H1 (cell line): ENCODE data around the gene NRXN3. TPM values are rescaled to one million over a fixed set of nuclear protein-coding genes. Genes with fewer than 3 reads are reported as not detected.

ENCODE experiments used
- CTCF ChIA-PET: fragments of 300-600 bp; sonication (Branson Sonifier 250); formaldehyde crosslinking; loops from one replicate; lab custom pipeline; 2021; ENCODE audit not compliant: partially characterized antibody; lab: Charles Lee
- POLR2A ChIA-PET: fragments of 300-600 bp; sonication (Branson Sonifier 250); formaldehyde crosslinking; loops from one replicate; lab custom pipeline; 2021; ENCODE audit warnings: inconsistent platforms; ENCODE audit not compliant: partially characterized antibody; lab: Charles Lee
- DNase-seq, 2 experiments: peaks; one replicate each; pipeline versions ENCODE4 v3.0.0 to v3.0.0-alpha.2; 2010 to 2022; ENCODE audit warnings: low spot score in 2 of 2, low read depth in 1 of 2, mixed read lengths in 1 of 2
- FAIRE-seq: peaks from 2 replicates; lab custom pipeline; 2011; peaks lifted over from hg19 to GRCh38; lab: Jason Lieb, UNC
- H2AFZ ChIP-seq: 2 replicates; pipeline ENCODE4 v1.8.1; 2012; ENCODE audit warnings: low read length, inconsistent platforms
- H2AK5ac ChIP-seq: 2 replicates; pipeline ENCODE4 v1.6.1; 2013; ENCODE audit warnings: low read depth, low read length
- H2BK120ac ChIP-seq: replicated peaks from 2 replicates; pipeline ENCODE3; 2013; ENCODE audit warnings: low read depth, low read length, inconsistent platforms
- H2BK12ac ChIP-seq: 2 replicates; pipeline ENCODE4 v1.6.1; 2013; ENCODE audit warnings: low read depth, low read length
- H2BK15ac ChIP-seq: 2 replicates; pipeline ENCODE4 v1.6.1; 2013; ENCODE audit warnings: low read length
- H2BK20ac ChIP-seq: 2 replicates; pipeline ENCODE4 v1.6.1; 2013; ENCODE audit warnings: low read length
- H2BK5ac ChIP-seq: 2 replicates; pipeline ENCODE4 v1.6.1; 2013; ENCODE audit warnings: low read depth, low read length
- H3K14ac ChIP-seq: 2 replicates; pipeline ENCODE4 v1.6.1; 2013; ENCODE audit warnings: inconsistent platforms; ENCODE audit not compliant: insufficient read length
- H3K18ac ChIP-seq: 2 replicates; pipeline ENCODE4 v1.6.1; 2013; ENCODE audit warnings: low read length; ENCODE audit errors: extremely low read depth
- H3K23ac ChIP-seq: 2 replicates; pipeline ENCODE4 v1.6.1; 2013; ENCODE audit warnings: inconsistent platforms; ENCODE audit not compliant: insufficient read length
- H3K23me2 ChIP-seq: 2 replicates; pipeline ENCODE4 v1.6.1; 2013; ENCODE audit warnings: low read depth, low read length
- H3K27ac ChIP-seq: 2 replicates; pipeline ENCODE4 v1.6.1; 2011; ENCODE audit warnings: low read depth, low read length, inconsistent platforms
- H3K27me3 ChIP-seq, 4 experiments: replicated peaks in 1 of 4; 1 replicate in 1 of 4; 2 replicates in 3 of 4; pipeline versions ENCODE4 v1.6.1 to v1.8.1; 2011 to 2013; ENCODE audit warnings: low read length in 3 of 4, mild to moderate bottlenecking in 3 of 4, inconsistent platforms in 2 of 4, mixed read lengths in 2 of 4, moderate library complexity in 1 of 4; ENCODE audit not compliant: control insufficient read depth in 3 of 4, insufficient read depth in 3 of 4; ENCODE audit errors: extremely low read depth in 1 of 4
- H3K36me3 ChIP-seq, 4 experiments: 2 replicates each; pipeline versions ENCODE4 v1.6.1 to v1.8.1; 2011 to 2013; ENCODE audit warnings: mild to moderate bottlenecking in 4 of 4, low read length in 3 of 4, moderate library complexity in 2 of 4, control low read depth in 1 of 4, inconsistent platforms in 1 of 4; ENCODE audit not compliant: insufficient read depth in 4 of 4, control insufficient read depth in 2 of 4
- H3K4ac ChIP-seq: replicated peaks from 2 replicates; pipeline ENCODE3; 2013; ENCODE audit warnings: low read length, low read depth, mixed read lengths, inconsistent platforms; ENCODE audit not compliant: insufficient read length
- H3K4me1 ChIP-seq, 4 experiments: replicated peaks in 1 of 4; 1 replicate in 1 of 4; 2 replicates in 3 of 4; pipeline versions ENCODE4 v1.6.1 to v1.8.1; 2011 to 2013; ENCODE audit warnings: low read length in 3 of 4, inconsistent platforms in 2 of 4, mixed read lengths in 1 of 4; ENCODE audit not compliant: insufficient read depth in 4 of 4, control insufficient read depth in 3 of 4
- H3K4me2 ChIP-seq, 2 experiments: 2 replicates each; pipeline versions ENCODE4 v1.6.1 to v1.8.1; 2011 to 2013; ENCODE audit warnings: low read depth in 2 of 2, low read length in 2 of 2, control low read depth in 1 of 2, inconsistent platforms in 1 of 2, mild to moderate bottlenecking in 1 of 2; ENCODE audit not compliant: insufficient read depth in 1 of 2
- H3K4me3 ChIP-seq, 4 experiments: fragments of 200-600, 300-600 bp in 1 of 4; sonication (generic), shearing (Covaris generic), sonication (Bioruptor Twin) in 1 of 4; 2 replicates each; pipeline versions ENCODE4 v1.5.1 to v1.8.1; 2011 to 2016; ENCODE audit warnings: low read length in 4 of 4, low read depth in 3 of 4, control low read depth in 2 of 4, inconsistent platforms in 2 of 4, mild to moderate bottlenecking in 2 of 4, mixed read lengths in 1 of 4, moderate library complexity in 1 of 4; ENCODE audit not compliant: insufficient read depth in 2 of 4; ENCODE audit errors: extremely low read depth in 1 of 4
- H3K56ac ChIP-seq: replicated peaks from 2 replicates; pipeline ENCODE3; 2013; ENCODE audit warnings: low read depth, mild to moderate bottlenecking, mixed read lengths, low read length, inconsistent platforms; ENCODE audit not compliant: insufficient read length
- H3K79me1 ChIP-seq: 2 replicates; pipeline ENCODE4 v1.6.1; 2013; ENCODE audit warnings: low read depth, low read length, control low read depth
- H3K79me2 ChIP-seq, 2 experiments: 2 replicates each; pipeline versions ENCODE4 v1.6.1 to v1.8.1; 2012 to 2013; ENCODE audit warnings: low read length in 2 of 2, mild to moderate bottlenecking in 2 of 2, inconsistent platforms in 1 of 2; ENCODE audit not compliant: insufficient read depth in 2 of 2, control insufficient read depth in 1 of 2
- H3K9ac ChIP-seq, 4 experiments: replicated peaks in 1 of 4; 1 replicate in 1 of 4; 2 replicates in 3 of 4; pipeline versions ENCODE4 v1.6.1 to v1.8.1; 2011 to 2013; ENCODE audit warnings: low read depth in 3 of 4, low read length in 3 of 4, control low read depth in 2 of 4, mild to moderate bottlenecking in 2 of 4, moderate library complexity in 2 of 4, inconsistent platforms in 1 of 4; ENCODE audit errors: extremely low read depth in 1 of 4
- H3K9me3 ChIP-seq, 2 experiments: 2 replicates each; pipeline versions ENCODE4 v1.6.1 to v1.8.1; 2012 to 2013; ENCODE audit warnings: mild to moderate bottlenecking in 2 of 2, moderate library complexity in 2 of 2, control low read depth in 1 of 2, inconsistent platforms in 1 of 2, low read depth in 1 of 2, low read length in 1 of 2, mixed read lengths in 1 of 2; ENCODE audit not compliant: insufficient read depth in 2 of 2
- H4K20me1 ChIP-seq, 2 experiments: replicated peaks in 1 of 2; 2 replicates each; pipeline versions ENCODE3 to v1.8.1; 2011 to 2013; ENCODE audit warnings: inconsistent platforms in 2 of 2, low read length in 2 of 2, mild to moderate bottlenecking in 1 of 2; ENCODE audit not compliant: insufficient read depth in 2 of 2, control insufficient read depth in 1 of 2
- H4K5ac ChIP-seq: 2 replicates; pipeline ENCODE4 v1.6.1; 2013; ENCODE audit warnings: low read length, low read depth, mixed read lengths, inconsistent platforms; ENCODE audit not compliant: insufficient read length
- H4K8ac ChIP-seq: 2 replicates; pipeline ENCODE4 v1.8.0; 2013; ENCODE audit warnings: mild to moderate bottlenecking, moderate library complexity, low read length, inconsistent platforms; ENCODE audit not compliant: insufficient read depth; ENCODE audit errors: extremely low read depth
- H4K91ac ChIP-seq: replicated peaks from 2 replicates; pipeline ENCODE3; 2013; ENCODE audit warnings: low read length, mixed read lengths, inconsistent platforms; ENCODE audit not compliant: insufficient read length
- BCL11A ChIP-seq, 2 experiments: IDR thresholded peaks; one replicate each; pipeline ENCODE4 v1.6.1; 2011; ENCODE audit warnings: low read depth in 2 of 2, low read length in 2 of 2, mild to moderate bottlenecking in 2 of 2
- CHD1 ChIP-seq: IDR thresholded peaks from 2 replicates; pipeline ENCODE4 v1.6.1; 2012; ENCODE audit warnings: low read depth, low read length, improper control_type of control experiment
- CHD2 ChIP-seq: IDR thresholded peaks from 2 replicates; pipeline ENCODE4 v1.6.1; 2012; ENCODE audit warnings: low read length, improper control_type of control experiment
- EP300 ChIP-seq, 2 experiments: IDR thresholded peaks; 1 replicate in 1 of 2; 2 replicates in 1 of 2; pipeline ENCODE4 v1.6.1; 2011 to 2012; ENCODE audit warnings: low read depth in 2 of 2, low read length in 2 of 2, mild to moderate bottlenecking in 2 of 2, borderline replicate concordance in 1 of 2, inconsistent platforms in 1 of 2, moderate library complexity in 1 of 2
- GABPA ChIP-seq: IDR thresholded peaks from 2 replicates; pipeline ENCODE4 v1.6.1; 2011; ENCODE audit warnings: mild to moderate bottlenecking, low read length, moderate library complexity, borderline replicate concordance; ENCODE audit not compliant: insufficient read depth
- HDAC2 ChIP-seq, 2 experiments: fragments of 300-600 bp in 1 of 2; sonication (generic) in 1 of 2; IDR thresholded peaks; 2 replicates each; pipeline ENCODE4 v1.6.1; 2011 to 2012; ENCODE audit warnings: low read depth in 2 of 2, low read length in 2 of 2, mild to moderate bottlenecking in 2 of 2, moderate library complexity in 2 of 2, borderline replicate concordance in 1 of 2, inconsistent platforms in 1 of 2
- RAD21 ChIP-seq, 2 experiments: IDR thresholded peaks in 1 of 2; conservative IDR thresholded peaks in 1 of 2; 2 replicates each; pipeline ENCODE4 v1.6.1; 2011; ENCODE audit warnings: low read depth in 2 of 2, low read length in 2 of 2, improper control_type of control experiment in 1 of 2, inconsistent platforms in 1 of 2, mild to moderate bottlenecking in 1 of 2, moderate library complexity in 1 of 2
- RBBP5 ChIP-seq: IDR thresholded peaks from 2 replicates; pipeline ENCODE4 v1.7.1; 2012; ENCODE audit warnings: low read depth, mild to moderate bottlenecking, inconsistent platforms, low read length, moderate library complexity, borderline replicate concordance
- SAP30 ChIP-seq: fragments of 300-600 bp; sonication (generic); IDR thresholded peaks from 2 replicates; pipeline ENCODE4 v1.7.1; 2012; ENCODE audit warnings: low read length, moderate library complexity, mild to moderate bottlenecking, inconsistent platforms; ENCODE audit not compliant: insufficient read depth, insufficient replicate concordance
- SP1 ChIP-seq: IDR thresholded peaks from 2 replicates; pipeline ENCODE4 v1.6.1; 2011; ENCODE audit warnings: low read depth, low read length
- SP4 ChIP-seq: IDR thresholded peaks from 2 replicates; pipeline ENCODE4 v1.6.1; 2012; ENCODE audit warnings: low read length, inconsistent platforms
- SUZ12 ChIP-seq: fragments of 200-600 bp; sonication (generic); IDR thresholded peaks from 2 replicates; pipeline ENCODE4 v1.6.1; 2012; ENCODE audit warnings: mild to moderate bottlenecking, inconsistent platforms, low read length, moderate library complexity, mixed read lengths
- WGBS, 2 experiments: shearing (Covaris generic) in 1 of 2; methylation state at CpG; one replicate each; pipeline versions ENCODE4 v1.1.6 to v1.1.7; 2013 to 2015; ENCODE audit warnings: low lambda C conversion rate in 2 of 2, mixed read lengths in 2 of 2, inconsistent platforms in 1 of 2, low coverage in 1 of 2, missing lambda C conversion rate in 1 of 2; ENCODE audit not compliant: insufficient replicate concordance in 2 of 2, insufficient coverage in 1 of 2, insufficient read length in 1 of 2; ENCODE audit errors: extremely low coverage in 1 of 2, missing lambda C conversion rate in 1 of 2; 5-methylcytosine and 5-hydroxymethylcytosine counted together
- polyA plus RNA-seq, 7 experiments: library from polyadenylated mRNA; depleted of rRNA in 3 of 7; stranded (reverse) in 5 of 7; unstranded in 2 of 7; fragments of >200 nt in 5 of 7; fragments of 200-250 nt in 2 of 7; gene quantifications; 1 replicate in 5 of 7; 2 replicates in 1 of 7; 4 replicates in 1 of 7; pipeline versions ENCODE4 v1.2.1 to v1.2.3, GENCODE V29; 2011 to 2013; ENCODE audit warnings: missing spikeins in 2 of 7, mixed read lengths in 2 of 7
- total RNA-seq: library from RNA; stranded (reverse); fragmentation: NEBNext Ultra II Directional; extraction: Animal tissue kit (Norgen Biotek cat#: 25700); gene quantifications from 2 replicates; pipeline ENCODE4 v1.2.1, GENCODE V29; 2021

The NRXN3 gene
- total and polyA plus RNA-seq, 2 of the 8 experiments (the other 6 are each of a cell fraction or from before 2014, with no cell fraction given), result 2.6 to 4.1 TPM

DNA sequence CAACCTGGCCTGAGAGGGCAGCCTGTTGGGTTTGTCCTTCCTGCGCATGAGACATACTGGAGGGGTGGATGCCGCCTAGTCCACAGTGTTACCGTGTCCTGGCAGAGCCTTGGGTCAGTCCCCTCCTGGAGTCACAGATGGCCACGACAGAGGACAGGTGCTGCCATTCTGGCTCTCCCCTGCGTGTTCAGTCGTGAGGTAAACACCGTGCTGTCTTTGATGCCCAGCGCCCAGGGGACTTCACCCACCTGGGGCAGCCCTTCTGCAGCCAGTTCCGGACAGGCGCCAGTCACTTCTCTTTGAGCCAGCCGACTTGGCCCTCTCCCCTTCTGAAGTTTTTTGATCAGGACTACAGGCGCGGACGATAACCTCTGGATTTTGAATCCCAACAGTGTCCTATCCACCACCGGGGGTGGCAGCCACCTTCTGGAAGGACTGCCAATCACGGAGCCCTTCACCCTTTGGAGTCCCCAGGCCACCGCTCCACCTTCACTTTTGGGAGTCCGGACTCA is 1108.2 kb downstream of the NRXN3 start:
- no peak overlapping the region for H3K23ac ChIP-seq
- no peak overlapping the region for H4K91ac ChIP-seq
- H3K79me2 ChIP-seq, result no peaks in the 10 kb centered on the region
- H2BK120ac ChIP-seq, result no peak overlapping the region
- CTCF ChIA-PET, result no interaction called here
- H3K18ac ChIP-seq, result no peak overlapping the region
- no peak overlapping the region for H2BK15ac ChIP-seq
- no peaks in the 10 kb centered on the region for H3K36me3 ChIP-seq
- no peak overlapping the region for H3K27ac ChIP-seq
- peaks cover 0 to 7% of the 10 kb centered on the region in 2 experiments for H4K20me1 ChIP-seq
- no peak overlapping the region for H2BK5ac ChIP-seq
- H3K79me1 ChIP-seq, result no peaks in the 10 kb centered on the region; the same call in 1 of the 2 replicates
- WGBS, 2 experiments, result 21% methylated on average over 18 of the region's 18 CpGs; no CpG with 5 or more reads in 1 of the 2 experiments
- H3K56ac ChIP-seq, result no peak overlapping the region
- H3K23me2 ChIP-seq, result peaks cover 28% of the 10 kb centered on the region
- peaks cover 3 to 30% (median 14%) of the 10 kb centered on the region in 4 experiments for H3K4me1 ChIP-seq
- no peaks in the 10 kb centered on the region for H3K9me3 ChIP-seq
- peaks cover 6 to 41% (median 37%) of the 10 kb centered on the region in 4 experiments for H3K27me3 ChIP-seq
- no peak overlapping the region for H3K4ac ChIP-seq
- H4K5ac ChIP-seq, result no peak overlapping the region
- H2AFZ ChIP-seq, result 0 out of 2 replicates have a peak overlapping the region, but pooled peaks have one; percentile 11
- no peak overlapping the region for H3K14ac ChIP-seq
- FAIRE-seq, result no peak
- peak overlapping the region; percentile 51; the same call in 1 of the 2 replicates for H4K8ac ChIP-seq
- POLR2A ChIA-PET, result interaction anchor here (0.5 kb wide), 1 partner anchor 145 kb away, joined by 3 read pairs; no protein-coding TSS in a partner anchor
- H3K9ac ChIP-seq, result no peak overlapping the region; a peak in 1 of 7 replicates
- H3K4me2 ChIP-seq, result peak overlapping the region; percentile 96 to 98
- peak overlapping the region; percentile 61 to 77 (median 71) for H3K4me3 ChIP-seq
- no peak overlapping the region for H2AK5ac ChIP-seq
- no peak overlapping the region for H2BK12ac ChIP-seq
- no peak overlapping the region for H2BK20ac ChIP-seq
- no peak for DNase-seq
- TF ChIP-seq HDAC2 (IDR thresholded peaks at IDR 0.05; ENCODE audit: borderline replicate concordance in 1 of 2, low read depth in 2 of 2, low read length in 2 of 2), result 0 out of 4 replicates have a peak, but pooled peaks of 1 of the 2 experiments have one; percentile 9
- peak; percentile 15 for TF ChIP-seq SUZ12
- no peak for TF ChIP-seq RBBP5
- no peak for TF ChIP-seq BCL11A (IDR thresholded peaks at IDR 0.05; ENCODE audit: low read depth in 2 of 2, low read length in 2 of 2)
- TF ChIP-seq RAD21 (IDR thresholded peaks at IDR 0.05 in 1 of 2, conservative IDR thresholded peaks at IDR 0.05 in 1 of 2; ENCODE audit: low read depth in 2 of 2, low read length in 2 of 2), result no peak
- TF ChIP-seq CHD2, result no peak
- no peak for TF ChIP-seq SAP30
- no peak for TF ChIP-seq SP1
- no peak for TF ChIP-seq EP300 (IDR thresholded peaks at IDR 0.05; ENCODE audit: borderline replicate concordance in 1 of 2, low read depth in 2 of 2, low read length in 2 of 2)
- no peak for TF ChIP-seq SP4
- TF ChIP-seq GABPA, result no peak
- no peak for TF ChIP-seq CHD1
